ENCODE data around the gene ADRB2.

The ADRB2 gene

GRCh38 chr5:148826053-148826738, at the start of gene ADRB2:
Gene ADRB2 (plus strand): TSS chr5:148826611. CDS start chr5:148826832, 221 bp downstream.
- Mint-ChIP-seq H3K4me3 (peak within 1 kb of the TSS; percentile 79), H3K9me3 (no peaks in the 10 kb centered on the region), H3K27ac (peak within 1 kb of the TSS; percentile 48), H3K4me1 (ENCODE audit: low read depth) (peaks cover 42% of the 10 kb centered on the region), H3K27me3 (peaks cover 20% of the 10 kb centered on the region), H3K36me3 (ENCODE audit: low read depth) (no peaks in the 10 kb centered on the region)
- peak; percentile 90 for DNase-seq

- Mint-ChIP-seq H3K9me3 (no peaks in the 10 kb centered on the region), H3K4me1 (ENCODE audit: low read depth) (peaks cover 10% of the 10 kb centered on the region), H3K36me3 (ENCODE audit: low read depth) (no peaks in the 10 kb centered on the region), H3K4me3 (no peak overlapping the region), H3K27ac (no peak overlapping the region), H3K27me3 (peaks cover 30% of the 10 kb centered on the region)
- DNase-seq, result no peak
Observed at GRCh38 chr5:148776780-148777179, 49.6 kb upstream of the ADRB2 start.

- Mint-ChIP-seq H3K27ac (no peak overlapping the region), H3K9me3 (no peaks in the 10 kb centered on the region), H3K36me3 (ENCODE audit: low read depth) (no peaks in the 10 kb centered on the region), H3K27me3 (peaks cover 25% of the 10 kb centered on the region), H3K4me1 (ENCODE audit: low read depth) (peaks cover 10% of the 10 kb centered on the region), H3K4me3 (no peak overlapping the region)
- no peak for DNase-seq
Observed at GRCh38 chr5:148778882-148779281, 47.5 kb upstream of the ADRB2 start.

- Mint-ChIP-seq H3K27me3 (peaks cover 28% of the 10 kb centered on the region), H3K4me3 (no peak overlapping the region), H3K27ac (no peak overlapping the region), H3K36me3 (ENCODE audit: low read depth) (no peaks in the 10 kb centered on the region), H3K9me3 (no peaks in the 10 kb centered on the region), H3K4me1 (ENCODE audit: low read depth) (peaks cover 10% of the 10 kb centered on the region)
- DNase-seq, result no peak
Observed at GRCh38 chr5:148780711-148781110, 45.7 kb upstream of the ADRB2 start.

GRCh38 chr5:148781766-148782165, 44.6 kb upstream of the ADRB2 start:
- H3K27ac Mint-ChIP-seq, result no peak overlapping the region
- no peak overlapping the region for H3K4me3 Mint-ChIP-seq
- H3K27me3 Mint-ChIP-seq, result peaks cover 28% of the 10 kb centered on the region
- DNase-seq, result no peak
- no peaks in the 10 kb centered on the region for H3K36me3 Mint-ChIP-seq (ENCODE audit: low read depth)
- no peaks in the 10 kb centered on the region for H3K9me3 Mint-ChIP-seq
- H3K4me1 Mint-ChIP-seq (ENCODE audit: low read depth), result peaks cover 7% of the 10 kb centered on the region

DNA sequence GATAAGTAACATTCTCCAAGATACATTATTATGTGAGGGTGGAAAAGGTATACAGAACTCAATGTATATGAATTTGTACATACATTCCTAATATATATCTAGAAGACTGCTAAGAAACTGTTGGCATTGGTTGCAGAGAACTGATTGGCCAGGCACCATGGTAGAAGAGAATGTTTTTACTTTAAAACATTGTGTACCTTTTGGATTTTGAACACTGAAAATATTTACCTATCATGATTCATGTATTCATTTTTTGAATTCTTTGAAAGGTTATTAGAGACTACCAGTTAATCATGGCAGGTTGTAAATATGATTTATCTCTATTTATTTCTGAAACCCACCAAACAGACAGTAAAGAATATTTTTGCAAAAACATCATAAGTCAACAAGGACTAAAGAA, 41.2 kb upstream of the ADRB2 start:
- H3K4me1 Mint-ChIP-seq (ENCODE audit: low read depth), result no peaks in the 10 kb centered on the region
- peaks cover 43% of the 10 kb centered on the region for H3K27me3 Mint-ChIP-seq
- no peak for DNase-seq
- no peaks in the 10 kb centered on the region for H3K36me3 Mint-ChIP-seq (ENCODE audit: low read depth)
- H3K9me3 Mint-ChIP-seq, result no peaks in the 10 kb centered on the region
- H3K27ac Mint-ChIP-seq, result no peak overlapping the region
- no peak overlapping the region for H3K4me3 Mint-ChIP-seq

DNA sequence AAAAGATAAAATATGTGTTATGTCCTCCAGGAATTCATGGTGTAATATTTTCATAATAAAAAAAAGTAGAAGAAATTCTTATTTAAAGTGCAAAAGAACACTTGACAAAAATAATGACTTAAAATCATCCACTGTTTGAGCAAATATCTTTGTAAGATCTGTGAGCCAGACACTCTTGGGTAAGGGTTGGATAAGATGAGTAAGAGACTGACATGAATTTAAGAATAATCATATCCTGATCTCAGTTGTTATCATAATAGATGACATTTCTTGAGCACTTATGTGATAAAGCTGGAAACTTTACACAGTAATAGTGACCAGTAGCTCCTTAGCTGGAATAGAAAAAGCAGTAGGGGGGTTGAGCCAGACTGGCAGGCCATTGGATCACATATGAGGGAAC, 40.0 kb upstream of the ADRB2 start:
- DNase-seq, result no peak
- H3K4me1 Mint-ChIP-seq (ENCODE audit: low read depth), result peaks cover 12% of the 10 kb centered on the region
- H3K27me3 Mint-ChIP-seq, result peaks cover 44% of the 10 kb centered on the region
- no peak overlapping the region for H3K27ac Mint-ChIP-seq
- no peaks in the 10 kb centered on the region for H3K9me3 Mint-ChIP-seq
- no peaks in the 10 kb centered on the region for H3K36me3 Mint-ChIP-seq (ENCODE audit: low read depth)
- no peak overlapping the region for H3K4me3 Mint-ChIP-seq

GRCh38 chr5:148788636-148789035, 37.8 kb upstream of the ADRB2 start:
- no peak for DNase-seq
- H3K9me3 Mint-ChIP-seq, result no peaks in the 10 kb centered on the region
- peaks cover 38% of the 10 kb centered on the region for H3K27me3 Mint-ChIP-seq
- no peaks in the 10 kb centered on the region for H3K36me3 Mint-ChIP-seq (ENCODE audit: low read depth)
- no peak overlapping the region for H3K4me3 Mint-ChIP-seq
- H3K27ac Mint-ChIP-seq, result no peak overlapping the region
- peaks cover 28% of the 10 kb centered on the region for H3K4me1 Mint-ChIP-seq (ENCODE audit: low read depth)

- Mint-ChIP-seq H3K27ac (peak overlapping the region; percentile 86), H3K9me3 (no peaks in the 10 kb centered on the region), H3K27me3 (peaks cover 46% of the 10 kb centered on the region), H3K4me3 (no peak overlapping the region), H3K36me3 (ENCODE audit: low read depth) (no peaks in the 10 kb centered on the region), H3K4me1 (ENCODE audit: low read depth) (peaks cover 32% of the 10 kb centered on the region)
- DNase-seq, result no peak
Observed at GRCh38 chr5:148790545-148791333, 35.7 kb upstream of the ADRB2 start.

GRCh38 chr5:148791334-148791667, 35.1 kb upstream of the ADRB2 start:
- Mint-ChIP-seq H3K4me1 (ENCODE audit: low read depth) (peaks cover 32% of the 10 kb centered on the region), H3K9me3 (no peaks in the 10 kb centered on the region), H3K36me3 (ENCODE audit: low read depth) (no peaks in the 10 kb centered on the region), H3K4me3 (no peak overlapping the region), H3K27me3 (peaks cover 49% of the 10 kb centered on the region), H3K27ac (peak overlapping the region; percentile 86)
- peak; percentile 63 for DNase-seq

- peaks cover 32% of the 10 kb centered on the region for H3K4me1 Mint-ChIP-seq (ENCODE audit: low read depth)
- no peak for DNase-seq
- H3K4me3 Mint-ChIP-seq, result no peak overlapping the region
- H3K27me3 Mint-ChIP-seq, result peaks cover 49% of the 10 kb centered on the region
- no peaks in the 10 kb centered on the region for H3K9me3 Mint-ChIP-seq
- peak overlapping the region; percentile 86 for H3K27ac Mint-ChIP-seq
- H3K36me3 Mint-ChIP-seq (ENCODE audit: low read depth), result no peaks in the 10 kb centered on the region
Observed at GRCh38 chr5:148791696-148792095, 34.7 kb upstream of the ADRB2 start.

DNA sequence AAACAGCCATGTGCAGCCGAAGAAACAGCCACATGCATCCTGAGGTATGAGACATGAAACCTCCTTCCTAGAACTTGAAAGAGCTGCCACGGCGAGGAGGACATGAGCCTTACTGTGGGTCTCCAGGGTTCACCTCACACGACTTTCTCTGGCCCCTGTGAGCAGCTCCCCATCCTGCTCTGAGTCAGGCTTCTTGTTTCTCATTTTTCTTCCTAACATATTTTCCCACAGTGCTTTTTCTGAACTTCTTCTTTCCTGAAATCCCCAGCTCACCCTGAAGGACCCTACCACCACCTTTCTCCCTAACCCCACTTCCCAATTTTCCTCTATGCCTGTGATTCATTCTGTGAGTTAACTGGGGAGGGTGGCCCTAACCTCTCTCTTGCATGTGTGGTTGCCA, 33.7 kb upstream of the ADRB2 start:
- Mint-ChIP-seq H3K4me3 (no peak overlapping the region), H3K27ac (no peak overlapping the region), H3K36me3 (ENCODE audit: low read depth) (no peaks in the 10 kb centered on the region), H3K4me1 (ENCODE audit: low read depth) (peaks cover 32% of the 10 kb centered on the region), H3K9me3 (no peaks in the 10 kb centered on the region), H3K27me3 (peaks cover 42% of the 10 kb centered on the region)
- no peak for DNase-seq

DNA sequence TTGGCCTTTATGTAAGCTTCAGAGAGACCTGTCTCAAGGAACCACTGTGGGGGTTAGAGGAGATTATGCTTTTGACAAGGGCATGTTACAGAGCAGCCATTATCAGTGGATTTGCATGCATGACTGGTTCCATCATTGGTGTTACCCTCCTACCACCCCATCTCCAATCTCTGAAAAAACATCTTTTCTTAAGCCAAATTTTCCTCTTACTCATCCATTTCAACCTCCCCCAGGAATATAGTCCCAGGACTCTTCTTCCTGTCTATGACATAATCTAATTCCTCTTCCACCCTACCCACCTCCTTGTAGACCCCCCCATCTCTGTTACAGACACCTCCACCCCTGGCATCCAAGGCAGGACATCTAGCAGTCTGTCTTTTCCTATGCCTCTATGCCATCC, 33.1 kb upstream of the ADRB2 start:
- Mint-ChIP-seq H3K4me3 (no peak overlapping the region), H3K4me1 (ENCODE audit: low read depth) (peaks cover 32% of the 10 kb centered on the region), H3K27ac (no peak overlapping the region), H3K36me3 (ENCODE audit: low read depth) (no peaks in the 10 kb centered on the region), H3K9me3 (no peaks in the 10 kb centered on the region), H3K27me3 (peaks cover 39% of the 10 kb centered on the region)
- DNase-seq, result no peak

GRCh38 chr5:148794275-148794674, 32.1 kb upstream of the ADRB2 start:
- H3K9me3 Mint-ChIP-seq, result no peaks in the 10 kb centered on the region
- no peaks in the 10 kb centered on the region for H3K36me3 Mint-ChIP-seq (ENCODE audit: low read depth)
- peaks cover 37% of the 10 kb centered on the region for H3K4me1 Mint-ChIP-seq (ENCODE audit: low read depth)
- H3K27me3 Mint-ChIP-seq, result peaks cover 31% of the 10 kb centered on the region
- H3K4me3 Mint-ChIP-seq, result no peak overlapping the region
- no peak for DNase-seq
- H3K27ac Mint-ChIP-seq, result no peak overlapping the region

All from activated T-cell treated with anti-CD3 and anti-CD28 coated beads, Interleukin-2, amount 50 U/mL, for 24 hours (primary cell).